Natural killer cell (primary cell): ENCODE data around the gene LCNL1. TPM values are rescaled to one million over a fixed set of nuclear protein-coding genes. Genes with fewer than 3 reads are reported as not detected.
A peak's percentile ranks its signal among the peaks of the same experiment; 100 is the strongest.

Experiments used
- ATAC-seq, 3 donors: fragments of 150-1000 bp in 2 of 3; fragments of 200-7000 bp in 1 of 3; cut with Tn5 transposase; 1 replicate in 1 of 3; 2 replicates in 2 of 3; pipeline ENCODE4 v1.10.0; 2021; ENCODE audit warnings: mild to moderate bottlenecking in 2 of 3, moderate library complexity in 2 of 3
- DNase-seq, 2 donors: peaks; one replicate each; pipeline versions ENCODE4 v3.0.0 to v3.0.0-alpha.2; 2013 to 2021; ENCODE audit warnings: mixed read lengths in 1 of 2
- H3K27ac ChIP-seq: one replicate; pipeline ENCODE4 v1.5.1; 2013; ENCODE audit warnings: mild to moderate bottlenecking, low read length
- H3K27me3 ChIP-seq: one replicate; pipeline ENCODE4 v1.6.1; 2013; ENCODE audit warnings: low read length; ENCODE audit not compliant: control insufficient read depth, insufficient read depth
- H3K36me3 ChIP-seq: one replicate; pipeline ENCODE4 v1.6.1; 2013; ENCODE audit warnings: low read length; ENCODE audit not compliant: control insufficient read depth, insufficient read depth
- H3K4me1 ChIP-seq: one replicate; pipeline ENCODE4 v1.6.1; 2013; ENCODE audit warnings: low read length; ENCODE audit not compliant: control insufficient read depth, insufficient read depth
- H3K4me3 ChIP-seq: one replicate; pipeline ENCODE4 v1.5.1; 2013; ENCODE audit warnings: low read length
- H3K9me3 ChIP-seq: one replicate; pipeline ENCODE4 v1.6.1; 2013; ENCODE audit warnings: low read length; ENCODE audit not compliant: control insufficient read depth, insufficient read depth
- H3K27ac Mint-ChIP-seq, 2 donors: one replicate each; pipeline ENCODE4 v1.8.0; 2022; ENCODE audit warnings: mild to moderate bottlenecking in 2 of 2, mixed read lengths in 2 of 2, moderate library complexity in 1 of 2
- H3K27me3 Mint-ChIP-seq, 2 donors: one replicate each; pipeline ENCODE4 v1.8.0; 2022; ENCODE audit warnings: low read depth in 2 of 2, mixed read lengths in 2 of 2
- H3K36me3 Mint-ChIP-seq: one replicate; pipeline ENCODE4 v1.8.0; 2022; ENCODE audit warnings: mixed read lengths
- H3K4me1 Mint-ChIP-seq, 2 donors: one replicate each; pipeline ENCODE4 v1.8.0; 2022; ENCODE audit warnings: mixed read lengths in 2 of 2
- H3K4me3 Mint-ChIP-seq: one replicate; pipeline ENCODE4 v1.8.0; 2022; ENCODE audit warnings: mild to moderate bottlenecking, moderate library complexity, mixed read lengths
- H3K9me3 Mint-ChIP-seq, 2 donors: one replicate each; pipeline ENCODE4 v1.8.0; 2022; ENCODE audit warnings: mixed read lengths in 2 of 2
- CTCF ChIP-seq: fragments of 200-600 bp; IDR thresholded peaks from one replicate; pipeline ENCODE4 v1.8.0; 2022; ENCODE audit warnings: antibody characterized with exemption
- WGBS: methylation state at CpG from one replicate; pipeline ENCODE4 v1.1.7; 2013; ENCODE audit warnings: missing lambda C conversion rate; ENCODE audit not compliant: insufficient coverage; 5-methylcytosine and 5-hydroxymethylcytosine counted together
- intact Hi-C: fragments of 100-400 bp; cut with micrococcal nuclease; formaldehyde crosslinking; loops from one replicate; pipeline ENCODE4 v1.14.2; 2022
- total RNA-seq, 4 donors: library from RNA; stranded (reverse); fragments of 120-200 nt in 1 of 4; gene quantifications; one replicate each; pipeline versions ENCODE4 v1.2.3 to v1.2.4, GENCODE V29; 2013 to 2022

The LCNL1 gene
- total RNA-seq, 3 donors from 2014 or later (not counting 1 experiment from before 2014, with no cell fraction given), result 4.9 to 8.4 (median 8.2) TPM

GRCh38 chr9:136960938-136961275 is 21.9 kb upstream of the LCNL1 start:
- Mint-ChIP-seq H3K27me3 (no peaks in the 10 kb centered on the region), H3K4me3 (peak overlapping the region; percentile 79), H3K4me1 (peaks cover 33 to 81% of the 10 kb centered on the region in 2 donors), H3K27ac (peak overlapping the region; percentile 85 to 87), H3K9me3 (peaks cover 4 to 5% of the 10 kb centered on the region in 2 donors), H3K36me3 (no peaks in the 10 kb centered on the region)
- H3K36me3 ChIP-seq, result no peaks in the 10 kb centered on the region
- whole genome bisulfite sequencing, result 74% methylated on average over 15 of the region's 15 CpGs
- H3K9me3 ChIP-seq, result no peaks in the 10 kb centered on the region
- peak overlapping the region; percentile 8 for H3K27ac ChIP-seq
- intact Hi-C loops, result loop anchor here (1.0 kb wide), 1 partner anchor 39 kb away; no protein-coding TSS in a partner anchor
- no peaks in the 10 kb centered on the region for H3K27me3 ChIP-seq
- no peak for DNase-seq
- TF ChIP-seq CTCF, result no peak
- ATAC-seq, result peak in 1 of 3 donors; percentile 18
- no peak overlapping the region for H3K4me3 ChIP-seq
- H3K4me1 ChIP-seq, result peaks cover 84% of the 10 kb centered on the region

- no peak overlapping the region for H3K4me3 ChIP-seq
- no peaks in the 10 kb centered on the region for H3K27me3 Mint-ChIP-seq
- intact Hi-C loops, result no loop called here
- H3K27ac ChIP-seq, result no peak overlapping the region
- ATAC-seq, result peak in 1 of 3 donors; percentile 10
- WGBS, result 87% methylated on average over 23 of the region's 23 CpGs
- H3K4me3 Mint-ChIP-seq, result peak overlapping the region; percentile 31
- H3K4me1 Mint-ChIP-seq, result peaks cover 36 to 81% of the 10 kb centered on the region in 2 donors
- no peaks in the 10 kb centered on the region for H3K9me3 ChIP-seq
- peaks cover 3 to 4% of the 10 kb centered on the region in 2 donors for H3K9me3 Mint-ChIP-seq
- no peaks in the 10 kb centered on the region for H3K36me3 Mint-ChIP-seq
- DNase-seq, result no peak
- no peak for TF ChIP-seq CTCF
- H3K27me3 ChIP-seq, result no peaks in the 10 kb centered on the region
- H3K36me3 ChIP-seq, result no peaks in the 10 kb centered on the region
- peak overlapping the region; percentile 76 to 85 for H3K27ac Mint-ChIP-seq
- peaks cover 90% of the 10 kb centered on the region for H3K4me1 ChIP-seq
Observed at GRCh38 chr9:136961279-136962065, 21.3 kb upstream of the LCNL1 start.

GRCh38 chr9:136962163-136962562 is 20.6 kb upstream of the LCNL1 start:
- Histone ChIP-seq H3K4me1 (peaks cover 94% of the 10 kb centered on the region), H3K4me3 (no peak overlapping the region), H3K9me3 (no peaks in the 10 kb centered on the region), H3K27me3 (no peaks in the 10 kb centered on the region), H3K27ac (peak overlapping the region; percentile 34), H3K36me3 (no peaks in the 10 kb centered on the region)
- Mint-ChIP-seq H3K27ac (peak overlapping the region; percentile 76 to 85), H3K27me3 (no peaks in the 10 kb centered on the region), H3K36me3 (no peaks in the 10 kb centered on the region), H3K4me1 (peaks cover 35 to 78% of the 10 kb centered on the region in 2 donors), H3K4me3 (peak overlapping the region; percentile 25), H3K9me3 (no peaks in the 10 kb centered on the region)
- ATAC-seq (no peak), DNase-seq (no peak)
- no peak for TF ChIP-seq CTCF
- 78% methylated on average over 9 of the region's 9 CpGs for WGBS
- intact Hi-C loops, result no loop called here
